ACC112 (cell line): ENCODE results near the gene CDCA8.

Source experiments
- H2AFZ ChIP-seq: fragments of 200-600 bp; sonication (generic); one replicate; pipeline ENCODE4 v1.6.0; 2017; ENCODE audit warnings: antibody characterized with exemption, low read length; ENCODE audit not compliant: unreplicated experiment
- H3K27ac ChIP-seq: fragments of 200-600 bp; sonication (generic); 2 replicates; pipeline ENCODE4 v1.5.1; 2014; ENCODE audit warnings: low read depth, mild to moderate bottlenecking, antibody characterized with exemption, low read length, moderate library complexity
- H3K27me3 ChIP-seq: fragments of 200-600 bp; sonication (generic); 2 replicates; pipeline ENCODE4 v1.6.1; 2014; ENCODE audit warnings: mild to moderate bottlenecking, antibody characterized with exemption, low read length, moderate library complexity, mixed read lengths; ENCODE audit not compliant: insufficient read depth
- H3K36me3 ChIP-seq: fragments of 200-600 bp; sonication (generic); 2 replicates; pipeline ENCODE4 v1.6.1; 2016; ENCODE audit warnings: mild to moderate bottlenecking, antibody characterized with exemption, low read length, moderate library complexity, mixed read lengths; ENCODE audit not compliant: insufficient read depth
- H3K4me1 ChIP-seq: fragments of 200-600 bp; sonication (generic); one replicate; pipeline ENCODE4 v1.6.1; 2016; ENCODE audit warnings: low read length, mixed read lengths; ENCODE audit not compliant: insufficient read depth, unreplicated experiment, control insufficient read depth
- H3K4me3 ChIP-seq: fragments of 200-600 bp; sonication (generic); 2 replicates; pipeline ENCODE4 v1.5.1; 2014; ENCODE audit warnings: mild to moderate bottlenecking, low read depth, low read length
- H3K79me2 ChIP-seq: fragments of 200-600 bp; sonication (generic); one replicate; pipeline ENCODE4 v1.6.0; 2016; ENCODE audit warnings: low read length; ENCODE audit not compliant: control insufficient read depth, unreplicated experiment, insufficient read depth

The CDCA8 gene

GRCh38 chr1:37688926-37689325 is 3.4 kb upstream of the CDCA8 start:
- no peak overlapping the region for H3K27ac ChIP-seq
- H3K36me3 ChIP-seq, result no peaks in the 10 kb centered on the region
- peak overlapping the region; percentile 83 for H3K4me3 ChIP-seq
- H3K79me2 ChIP-seq, result peaks cover 42% of the 10 kb centered on the region
- H3K27me3 ChIP-seq, result no peaks in the 10 kb centered on the region
- H3K4me1 ChIP-seq, result peaks cover 14% of the 10 kb centered on the region
- H2AFZ ChIP-seq, result no peak overlapping the region

- peak overlapping the region; percentile 95 for H2AFZ ChIP-seq
- H3K4me3 ChIP-seq, result peak overlapping the region; percentile 83
- H3K36me3 ChIP-seq, result peaks cover 16% of the 10 kb centered on the region; the same call in 1 of the 2 replicates
- peaks cover 14% of the 10 kb centered on the region for H3K4me1 ChIP-seq
- H3K27me3 ChIP-seq, result no peaks in the 10 kb centered on the region
- H3K27ac ChIP-seq, result no peak overlapping the region
- H3K79me2 ChIP-seq, result peaks cover 63% of the 10 kb centered on the region
Measured at GRCh38 chr1:37691497-37692077, 729 bp upstream of the CDCA8 start.

GRCh38 chr1:37692834-37693175 is 489 bp downstream of the CDCA8 start:
- peak overlapping the region; percentile 83 for H3K4me3 ChIP-seq
- peak overlapping the region; percentile 49 for H2AFZ ChIP-seq
- peaks cover 74% of the 10 kb centered on the region for H3K79me2 ChIP-seq
- peaks cover 14% of the 10 kb centered on the region for H3K4me1 ChIP-seq
- no peaks in the 10 kb centered on the region for H3K27me3 ChIP-seq
- H3K36me3 ChIP-seq, result peaks cover 27% of the 10 kb centered on the region
- H3K27ac ChIP-seq, result peak overlapping the region; percentile 28; the same call in 1 of the 2 replicates

- Histone ChIP-seq H3K27me3 (no peaks in the 10 kb centered on the region), H2AFZ (no peak overlapping the region), H3K79me2 (peaks cover 56% of the 10 kb centered on the region), H3K27ac (no peak overlapping the region), H3K36me3 (peaks cover 49% of the 10 kb centered on the region), H3K4me1 (no peaks in the 10 kb centered on the region), H3K4me3 (no peak overlapping the region)
Measured at GRCh38 chr1:37697090-37697489, 4.8 kb downstream of the CDCA8 start.

GRCh38 chr1:37697737-37698136 is 5.4 kb downstream of the CDCA8 start:
- Histone ChIP-seq H3K27ac (no peak overlapping the region), H3K4me3 (no peak overlapping the region), H3K79me2 (peaks cover 52% of the 10 kb centered on the region)

GRCh38 chr1:37699147-37699546 is 6.8 kb downstream of the CDCA8 start:
- Histone ChIP-seq H3K4me3 (no peak overlapping the region), H2AFZ (no peak overlapping the region), H3K79me2 (peaks cover 39% of the 10 kb centered on the region), H3K27me3 (no peaks in the 10 kb centered on the region), H3K36me3 (peaks cover 52% of the 10 kb centered on the region), H3K27ac (no peak overlapping the region), H3K4me1 (no peaks in the 10 kb centered on the region)

More at GRCh38 chr1:37697737-37698136, 5.4 kb downstream of the CDCA8 start:
- no peaks in the 10 kb centered on the region for H3K4me1 ChIP-seq
- no peaks in the 10 kb centered on the region for H3K27me3 ChIP-seq
- no peak overlapping the region for H2AFZ ChIP-seq
- peaks cover 51% of the 10 kb centered on the region for H3K36me3 ChIP-seq

- peaks cover 51% of the 10 kb centered on the region for H3K36me3 ChIP-seq
Measured at GRCh38 chr1:37701051-37701450, 8.7 kb downstream of the CDCA8 start.

GRCh38 chr1:37703061-37703460 is 10.7 kb downstream of the CDCA8 start:
- H3K79me2 ChIP-seq, result peaks cover 6% of the 10 kb centered on the region
- H3K4me3 ChIP-seq, result no peak overlapping the region
- H3K27me3 ChIP-seq, result no peaks in the 10 kb centered on the region
- H3K36me3 ChIP-seq, result peaks cover 41% of the 10 kb centered on the region
- no peak overlapping the region for H3K27ac ChIP-seq
- no peaks in the 10 kb centered on the region for H3K4me1 ChIP-seq
- H2AFZ ChIP-seq, result no peak overlapping the region

More at GRCh38 chr1:37701051-37701450, 8.7 kb downstream of the CDCA8 start:
- Histone ChIP-seq H3K4me1 (no peaks in the 10 kb centered on the region), H3K27ac (no peak overlapping the region), H2AFZ (no peak overlapping the region), H3K4me3 (no peak overlapping the region), H3K79me2 (peaks cover 25% of the 10 kb centered on the region), H3K27me3 (no peaks in the 10 kb centered on the region)

- Histone ChIP-seq H3K36me3 (peaks cover 30% of the 10 kb centered on the region), H3K4me3 (no peak overlapping the region), H3K4me1 (no peaks in the 10 kb centered on the region), H3K79me2 (peaks cover 4% of the 10 kb centered on the region), H3K27me3 (no peaks in the 10 kb centered on the region), H3K27ac (no peak overlapping the region), H2AFZ (no peak overlapping the region)
Measured at GRCh38 chr1:37704966-37705365, 12.7 kb downstream of the CDCA8 start.

GRCh38 chr1:37705399-37705798 is 13.1 kb downstream of the CDCA8 start:
- no peaks in the 10 kb centered on the region for H3K27me3 ChIP-seq
- H3K4me3 ChIP-seq, result no peak overlapping the region
- no peaks in the 10 kb centered on the region for H3K4me1 ChIP-seq
- no peak overlapping the region for H2AFZ ChIP-seq
- peaks cover 4% of the 10 kb centered on the region for H3K79me2 ChIP-seq
- no peak overlapping the region for H3K27ac ChIP-seq
- H3K36me3 ChIP-seq, result peaks cover 27% of the 10 kb centered on the region

GRCh38 chr1:37708471-37708870 is 16.2 kb downstream of the CDCA8 start:
- Histone ChIP-seq H3K27me3 (no peaks in the 10 kb centered on the region), H3K79me2 (no peaks in the 10 kb centered on the region), H3K4me3 (no peak overlapping the region), H2AFZ (no peak overlapping the region), H3K27ac (no peak overlapping the region), H3K36me3 (peaks cover 19% of the 10 kb centered on the region), H3K4me1 (no peaks in the 10 kb centered on the region)
